ENCODE measurements around the gene ZNF625. TPM values are rescaled to one million over a fixed set of nuclear protein-coding genes. Genes with fewer than 3 reads are reported as not detected.
A peak's percentile ranks its signal among the peaks of the same experiment; 100 is the strongest.
"Not testable (repeated sequence)": the region's sequence is repeated elsewhere in the genome, so short reads cannot be mapped to it uniquely, and the experiment has no call there.

ZNF625 gene
- total RNA-seq, 2 donors from 2014 or later = 3.2 to 4.9 TPM

DNA sequence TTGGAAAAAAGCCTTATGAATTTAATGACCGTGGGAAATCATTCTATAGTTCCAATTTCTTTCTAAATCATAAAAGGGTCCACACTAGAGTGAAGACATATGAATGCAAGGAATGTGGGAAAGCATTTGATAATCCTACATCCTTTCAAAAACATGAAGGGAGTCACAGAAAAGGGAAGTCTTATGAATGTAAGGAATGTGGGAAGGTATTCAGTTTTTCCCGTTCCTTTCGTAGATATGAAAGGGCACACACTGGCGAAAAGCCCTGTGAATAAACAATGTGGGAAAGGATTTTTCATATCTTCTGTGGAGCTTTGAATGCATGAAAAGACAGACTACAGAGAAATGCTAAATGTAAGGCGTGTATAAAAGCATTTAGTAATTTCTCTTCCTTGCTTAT lies 43.4 kb downstream of the ZNF625 start:
- H3K36me3 Mint-ChIP-seq (ENCODE audit: insufficient read depth in 2 of 2) = peaks cover 27 to 48% of the 10 kb centered on the region in 2 donors
- no peak for DNase-seq
- peaks cover 8 to 15% of the 10 kb centered on the region in 2 donors for H3K9me3 Mint-ChIP-seq
- ATAC-seq (replicated peaks in 1 of 2) = no peak
- no peaks in the 10 kb centered on the region for H3K27me3 Mint-ChIP-seq (ENCODE audit: low read depth)
- H3K27ac Mint-ChIP-seq = no peak overlapping the region
- H3K4me1 Mint-ChIP-seq (ENCODE audit: low read depth) = peaks cover 17% of the 10 kb centered on the region
- no peak overlapping the region for H3K4me3 Mint-ChIP-seq

GRCh38 chr19:12112701-12113100 lies 43.8 kb downstream of the ZNF625 start:
- DNase-seq = peak; percentile 16 to 58
- H3K4me3 Mint-ChIP-seq = no peak overlapping the region
- no peak overlapping the region for H3K27ac Mint-ChIP-seq
- no peaks in the 10 kb centered on the region for H3K27me3 Mint-ChIP-seq (ENCODE audit: low read depth)
- H3K4me1 Mint-ChIP-seq (ENCODE audit: low read depth) = peaks cover 17% of the 10 kb centered on the region
- H3K36me3 Mint-ChIP-seq (ENCODE audit: insufficient read depth in 2 of 2) = peaks cover 27 to 48% of the 10 kb centered on the region in 2 donors
- peak; percentile 93 to 97 for ATAC-seq (replicated peaks in 1 of 2)
- peaks cover 8 to 15% of the 10 kb centered on the region in 2 donors for H3K9me3 Mint-ChIP-seq

DNA sequence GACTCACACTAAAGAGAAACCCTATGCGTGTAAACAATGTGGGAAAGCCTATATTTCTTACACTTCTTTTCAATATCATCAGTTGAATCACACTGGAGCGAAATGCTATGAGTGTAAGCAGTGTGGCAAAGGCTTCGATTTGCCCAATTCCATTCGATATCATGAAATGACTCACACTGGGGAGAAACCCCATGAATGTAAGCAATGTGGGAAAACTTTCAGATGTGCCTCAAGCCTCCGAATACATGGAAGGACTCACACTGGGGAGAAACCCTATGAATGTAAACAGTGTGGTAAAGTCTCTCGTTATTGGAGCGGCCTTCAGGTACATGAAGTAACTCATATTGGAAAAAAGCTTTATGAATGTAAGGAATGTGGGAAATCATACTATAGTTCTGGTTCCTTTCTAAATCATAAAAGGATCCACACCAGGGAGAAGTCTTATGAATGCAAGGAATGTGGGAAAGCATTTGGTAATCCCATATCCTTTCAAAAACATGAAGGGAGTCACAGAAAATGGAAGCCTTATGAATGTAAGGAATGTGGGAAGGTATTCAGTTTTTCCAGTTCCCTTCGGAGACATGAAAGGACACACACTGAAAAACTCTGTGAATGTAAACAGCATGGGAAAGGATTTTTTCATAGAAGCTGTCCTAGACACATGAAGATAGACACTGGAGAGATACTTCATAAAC lies 44.4 kb downstream of the ZNF625 start:
- DNase-seq (no peak), ATAC-seq (replicated peaks in 1 of 2) (no peak)
- H3K4me1 Mint-ChIP-seq (ENCODE audit: low read depth) = peaks cover 17% of the 10 kb centered on the region
- H3K9me3 Mint-ChIP-seq = peaks cover 8 to 15% of the 10 kb centered on the region in 2 donors
- no peak overlapping the region for H3K4me3 Mint-ChIP-seq
- no peaks in the 10 kb centered on the region for H3K27me3 Mint-ChIP-seq (ENCODE audit: low read depth)
- peaks cover 27 to 48% of the 10 kb centered on the region in 2 donors for H3K36me3 Mint-ChIP-seq (ENCODE audit: insufficient read depth in 2 of 2)
- H3K27ac Mint-ChIP-seq = no peak overlapping the region

- ATAC-seq (replicated peaks in 1 of 2) = no peak
- H3K4me3 Mint-ChIP-seq = no peak overlapping the region
- H3K27me3 Mint-ChIP-seq (ENCODE audit: low read depth) = no peaks in the 10 kb centered on the region
- H3K4me1 Mint-ChIP-seq (ENCODE audit: low read depth) = peaks cover 17% of the 10 kb centered on the region
- H3K27ac Mint-ChIP-seq = no peak overlapping the region
- H3K9me3 Mint-ChIP-seq = peaks cover 8 to 15% of the 10 kb centered on the region in 2 donors
- DNase-seq = no peak
- H3K36me3 Mint-ChIP-seq (ENCODE audit: insufficient read depth in 2 of 2) = peaks cover 26 to 48% of the 10 kb centered on the region in 2 donors
These were observed 45.4 kb downstream of the ZNF625 start for GRCh38 chr19:12111176-12111575.

DNA sequence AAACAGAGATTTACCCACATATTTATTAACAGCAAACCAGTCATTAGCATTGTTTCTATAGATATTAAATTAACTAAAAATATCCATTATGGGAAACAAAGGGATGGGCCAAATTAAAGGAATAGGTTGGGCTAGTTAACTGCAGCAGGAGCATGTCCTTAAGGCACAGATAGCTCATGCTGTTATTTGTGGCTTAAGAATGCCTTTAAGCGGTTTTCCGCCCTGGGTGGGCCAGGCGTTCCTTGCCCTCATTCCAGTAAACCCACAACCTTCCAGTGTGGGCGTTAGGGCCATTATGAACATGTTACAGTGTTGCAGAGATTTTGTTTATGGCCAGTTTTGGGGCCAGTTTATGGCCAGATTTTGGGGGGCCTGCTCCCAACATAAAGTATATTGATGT lies 52.6 kb downstream of the ZNF625 start:
- H3K27ac Mint-ChIP-seq; H3K27me3 Mint-ChIP-seq (ENCODE audit: low read depth); H3K4me1 Mint-ChIP-seq (ENCODE audit: low read depth); ATAC-seq (replicated peaks in 1 of 2); H3K4me3 Mint-ChIP-seq; H3K9me3 Mint-ChIP-seq; DNase-seq: not testable (repeated sequence)
- peaks cover 3 to 15% of the 10 kb centered on the region in 2 donors for H3K36me3 Mint-ChIP-seq (ENCODE audit: insufficient read depth in 2 of 2)

DNA sequence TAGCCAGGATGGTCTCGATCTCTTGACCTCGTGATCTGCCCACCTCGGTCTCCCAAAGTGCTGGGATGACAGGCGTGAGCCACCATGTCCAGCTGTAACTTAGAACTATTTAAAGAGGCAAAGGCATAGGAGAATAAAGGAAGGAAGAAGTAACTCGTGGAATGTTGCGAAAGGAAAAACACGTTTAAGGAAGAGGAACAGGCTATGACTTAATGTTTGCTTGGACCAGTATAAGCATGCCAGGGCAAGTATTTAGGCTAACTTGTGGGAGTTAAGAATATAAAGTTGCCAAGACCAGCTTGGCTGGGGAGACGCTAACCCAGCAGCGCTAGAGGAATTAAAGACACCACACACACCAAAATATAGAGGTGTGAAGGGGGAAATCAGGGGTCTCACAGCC lies 58.5 kb downstream of the ZNF625 start:
- peaks cover 10 to 37% of the 10 kb centered on the region in 2 donors for H3K36me3 Mint-ChIP-seq (ENCODE audit: insufficient read depth in 2 of 2)
- no peak overlapping the region for H3K4me3 Mint-ChIP-seq
- peaks cover 2% of the 10 kb centered on the region in 2 donors for H3K9me3 Mint-ChIP-seq
- H3K27me3 Mint-ChIP-seq (ENCODE audit: low read depth) = no peaks in the 10 kb centered on the region
- peaks cover 18% of the 10 kb centered on the region for H3K4me1 Mint-ChIP-seq (ENCODE audit: low read depth)
- ATAC-seq (replicated peaks in 1 of 2) = no peak
- no peak for DNase-seq
- no peak overlapping the region for H3K27ac Mint-ChIP-seq

DNA sequence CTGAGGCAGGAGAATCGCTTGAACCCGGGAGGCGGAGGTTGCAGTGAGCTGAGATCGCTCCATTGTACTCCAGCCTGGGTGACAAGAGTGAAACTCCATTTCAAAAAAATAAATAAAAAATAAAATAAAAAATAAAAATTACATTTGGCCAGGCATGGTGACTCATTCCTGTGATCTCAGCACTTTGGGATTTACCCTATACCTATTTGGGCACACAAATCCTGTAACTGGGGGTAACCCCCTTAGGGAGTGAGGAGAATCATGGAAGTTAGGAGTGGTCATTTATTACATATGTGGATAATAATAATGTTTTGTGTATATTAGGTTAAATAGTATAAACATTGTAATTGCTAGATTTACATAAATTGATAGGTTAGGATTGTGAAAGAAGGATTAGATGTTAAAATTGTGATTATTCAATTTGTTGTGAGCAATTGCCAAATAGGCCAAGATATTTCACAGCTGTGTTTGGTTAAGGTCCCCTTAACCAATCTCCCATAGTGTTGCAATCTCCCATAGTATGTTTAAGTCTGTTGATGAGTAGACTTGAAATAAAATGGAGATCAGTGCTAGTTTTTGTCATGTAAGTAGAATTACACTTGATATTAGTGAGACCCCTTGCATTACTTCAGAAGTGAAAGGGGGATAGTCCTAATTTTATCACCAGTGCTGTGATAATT lies 61.3 kb downstream of the ZNF625 start:
- peaks cover 13 to 33% of the 10 kb centered on the region in 2 donors for H3K36me3 Mint-ChIP-seq (ENCODE audit: insufficient read depth in 2 of 2)
- no peak overlapping the region for H3K27ac Mint-ChIP-seq
- peaks cover 2% of the 10 kb centered on the region in 2 donors for H3K9me3 Mint-ChIP-seq
- DNase-seq (no peak), ATAC-seq (replicated peaks in 1 of 2) (no peak)
- peaks cover 34% of the 10 kb centered on the region for H3K4me1 Mint-ChIP-seq (ENCODE audit: low read depth)
- H3K27me3 Mint-ChIP-seq (ENCODE audit: low read depth) = no peaks in the 10 kb centered on the region
- no peak overlapping the region for H3K4me3 Mint-ChIP-seq

Other genes with a start within 250 kb of the ZNF625 start
- 10 to 100 TPM; 16.0 to 17.2 TPM for gene ZNF700, start 231.6 kb downstream of the ZNF625 start, total RNA-seq
- gene ZNF763, start 191.7 kb downstream of the ZNF625 start, total RNA-seq = 1 to 10 TPM; 1.3 to 2.4 TPM
- gene ZNF433, start 121.1 kb downstream of the ZNF625 start, total RNA-seq = 1 to 10 TPM; 1.6 to 2.3 TPM
- under 1 TPM; 0.39 to 0.55 TPM for gene ZNF878, start 103.8 kb downstream of the ZNF625 start, total RNA-seq
- gene ZNF844, start 92.0 kb downstream of the ZNF625 start, total RNA-seq = 1 to 10 TPM; 3.6 to 8.4 TPM
- gene ZNF20, start 16.4 kb downstream of the ZNF625 start, total RNA-seq = 1 to 10 TPM; 2.7 to 3.4 TPM
- gene ZNF136, start 6.4 kb upstream of the ZNF625 start, total RNA-seq = 10 to 100 TPM; 17.0 to 19.8 TPM
- 10 to 100 TPM; 10.8 to 11.8 TPM for gene ZNF44, start 138.1 kb upstream of the ZNF625 start, total RNA-seq
- gene ZNF563, start 176.9 kb upstream of the ZNF625 start, total RNA-seq = 10 to 100 TPM in 1 of 2 donors, 1 to 10 TPM in 1; 8.2 to 13.1 TPM
- 1 to 10 TPM; 2.0 to 3.1 TPM for gene ZNF442, start 208.9 kb upstream of the ZNF625 start, total RNA-seq
- 1 to 10 TPM; 2.3 to 3.4 TPM for gene ZNF799, start 244.5 kb upstream of the ZNF625 start, total RNA-seq